DMS53 treated with DMSO at 0.1 percent for 48 hours (cell line): ENCODE measurements around the gene HAUS3.
"Not testable (repeated sequence)": the region's sequence is repeated elsewhere in the genome, so short reads cannot be mapped to it uniquely, and the experiment has no call there.

ENCODE experiments used
- DNase-seq: peaks from one replicate; lab custom pipeline; 2025; ENCODE audit not compliant: unreplicated experiment; lab: John Stamatoyannopoulos, UW

HAUS3 gene

DNA sequence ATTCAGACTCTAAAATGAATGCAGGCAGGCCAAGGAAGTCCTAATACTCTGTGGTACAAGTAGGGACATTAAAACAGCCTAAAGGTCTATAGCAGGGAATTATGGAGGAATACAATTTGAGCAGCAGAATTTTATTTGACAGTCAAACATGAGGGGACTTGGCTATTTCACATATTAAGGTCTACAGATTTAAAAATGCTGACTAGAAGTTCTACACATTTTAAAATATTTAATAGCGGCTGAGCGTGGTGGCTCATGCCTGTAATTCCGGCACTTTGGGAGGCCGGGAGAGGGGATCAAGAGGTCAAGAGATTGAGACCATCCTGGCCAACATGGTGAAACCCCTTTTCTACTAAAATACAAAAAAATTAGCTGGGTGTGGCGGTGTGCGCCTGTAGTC lies 10.8 kb downstream of the HAUS3 start:
- DNase-seq, result no peak

GRCh38 chr4:2226261-2226660 lies 15.7 kb downstream of the HAUS3 start:
- DNase-seq, result no peak

DNA sequence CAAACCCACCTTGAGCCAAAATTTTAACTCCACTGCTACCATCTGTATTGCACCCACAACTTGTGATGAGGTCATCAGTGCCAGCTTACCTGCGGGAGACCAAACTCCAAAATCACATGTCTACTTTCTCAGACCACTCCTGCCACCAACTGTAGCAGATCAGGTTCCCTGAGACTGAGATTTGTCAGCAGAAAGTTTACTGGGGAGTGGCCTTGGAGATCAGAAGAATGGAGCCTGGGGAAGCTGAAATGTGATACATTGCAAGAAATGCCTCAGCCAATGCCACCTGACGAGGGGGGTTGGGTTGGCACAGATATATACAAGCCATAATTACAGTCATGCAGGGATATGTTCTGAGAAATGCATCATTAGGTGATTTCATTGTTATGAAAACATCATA lies 19.1 kb downstream of the HAUS3 start:
- DNase-seq, result peak; percentile 6

DNA sequence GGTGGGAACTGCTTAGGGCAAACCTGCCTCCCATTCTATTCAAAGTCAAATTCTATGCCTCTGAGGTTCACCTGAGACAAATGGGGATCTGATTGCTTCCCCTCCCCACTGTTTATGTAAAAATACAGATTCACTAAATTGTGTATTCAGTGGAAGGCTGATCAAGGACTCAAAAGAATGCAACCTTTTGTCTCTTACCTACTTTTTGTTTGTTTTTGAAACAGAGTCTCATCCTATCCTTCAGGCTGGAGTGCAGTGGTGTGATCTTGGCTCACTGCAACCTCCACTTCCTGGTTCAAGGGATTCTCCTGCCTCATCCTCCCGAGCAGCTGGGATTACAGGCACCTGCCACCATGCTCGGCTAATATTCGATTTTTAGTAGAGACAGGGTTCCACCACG lies 20.5 kb downstream of the HAUS3 start:
- not testable (repeated sequence) for DNase-seq

GRCh38 chr4:2220016-2220630 lies 21.8 kb downstream of the HAUS3 start:
- peak; percentile 87 for DNase-seq

GRCh38 chr4:2219233-2219760 lies 22.6 kb downstream of the HAUS3 start:
- DNase-seq, result no peak

DNA sequence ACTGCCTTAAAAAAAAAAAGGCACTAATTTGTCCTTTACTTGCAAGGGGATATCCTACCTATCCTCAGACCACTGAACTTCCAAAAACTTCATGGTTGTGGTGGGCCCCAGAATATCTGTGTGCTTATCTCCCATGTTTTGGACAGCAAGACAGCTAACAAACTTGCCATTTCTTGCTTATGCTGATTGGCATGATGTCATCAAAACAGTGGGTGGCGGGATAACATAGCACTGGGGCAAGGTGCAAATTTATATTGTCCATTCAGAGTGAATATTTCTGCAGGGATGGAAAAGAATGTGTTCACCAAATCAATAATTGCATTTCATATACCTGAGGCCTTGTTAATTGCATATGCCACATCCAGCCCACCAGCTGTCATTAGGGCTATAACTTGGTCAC lies 23.5 kb downstream of the HAUS3 start:
- no peak for DNase-seq

GRCh38 chr4:2217726-2218125 lies 24.2 kb downstream of the HAUS3 start:
- no peak for DNase-seq

DNA sequence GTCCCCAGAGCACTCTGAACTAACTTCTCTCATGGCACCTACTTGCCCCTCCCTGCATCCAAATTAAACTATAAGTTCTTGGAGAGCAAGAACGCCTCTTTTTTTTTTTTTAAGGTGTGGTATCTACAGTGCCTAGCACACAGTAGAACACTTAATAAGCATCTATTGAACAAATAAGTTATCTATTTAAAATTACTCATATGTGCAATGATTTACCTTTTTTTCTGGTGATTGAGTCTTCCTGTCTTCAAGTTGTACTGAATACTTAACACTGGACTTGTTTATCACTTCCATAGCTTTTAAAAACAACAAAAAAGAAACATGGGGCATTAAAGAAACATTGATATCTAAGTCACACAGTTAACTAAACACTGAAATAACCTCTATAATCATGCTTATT lies 29.1 kb downstream of the HAUS3 start:
- DNase-seq, result no peak

- DNase-seq, result not testable (repeated sequence)
Measured at GRCh38 chr4:2202789-2203188, 39.1 kb downstream of the HAUS3 start.

DNA sequence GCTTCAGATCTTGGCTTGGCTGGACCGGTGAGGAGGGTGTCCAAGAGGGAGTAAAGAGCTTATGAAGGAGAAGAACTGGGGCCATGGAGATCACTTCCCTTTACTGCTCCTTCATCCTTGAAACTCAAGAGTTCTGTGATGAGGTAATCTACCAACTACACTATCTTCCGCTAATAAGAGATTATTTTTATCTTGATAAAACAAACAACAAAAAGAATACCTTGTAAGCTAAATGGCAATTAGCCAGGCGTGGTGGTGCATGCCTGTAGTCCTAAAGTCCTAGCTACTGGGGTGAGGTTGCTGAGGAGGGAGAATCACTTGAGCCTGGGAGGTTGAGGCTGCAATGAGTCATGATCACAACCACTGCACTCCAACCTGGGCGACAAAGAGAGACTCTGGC lies 47.4 kb downstream of the HAUS3 start:
- DNase-seq, result no peak

- DNase-seq, result no peak
Measured at GRCh38 chr4:2193326-2193725, 48.6 kb downstream of the HAUS3 start.

GRCh38 chr4:2186865-2187172 lies 55.1 kb downstream of the HAUS3 start:
- no peak for DNase-seq

DNA sequence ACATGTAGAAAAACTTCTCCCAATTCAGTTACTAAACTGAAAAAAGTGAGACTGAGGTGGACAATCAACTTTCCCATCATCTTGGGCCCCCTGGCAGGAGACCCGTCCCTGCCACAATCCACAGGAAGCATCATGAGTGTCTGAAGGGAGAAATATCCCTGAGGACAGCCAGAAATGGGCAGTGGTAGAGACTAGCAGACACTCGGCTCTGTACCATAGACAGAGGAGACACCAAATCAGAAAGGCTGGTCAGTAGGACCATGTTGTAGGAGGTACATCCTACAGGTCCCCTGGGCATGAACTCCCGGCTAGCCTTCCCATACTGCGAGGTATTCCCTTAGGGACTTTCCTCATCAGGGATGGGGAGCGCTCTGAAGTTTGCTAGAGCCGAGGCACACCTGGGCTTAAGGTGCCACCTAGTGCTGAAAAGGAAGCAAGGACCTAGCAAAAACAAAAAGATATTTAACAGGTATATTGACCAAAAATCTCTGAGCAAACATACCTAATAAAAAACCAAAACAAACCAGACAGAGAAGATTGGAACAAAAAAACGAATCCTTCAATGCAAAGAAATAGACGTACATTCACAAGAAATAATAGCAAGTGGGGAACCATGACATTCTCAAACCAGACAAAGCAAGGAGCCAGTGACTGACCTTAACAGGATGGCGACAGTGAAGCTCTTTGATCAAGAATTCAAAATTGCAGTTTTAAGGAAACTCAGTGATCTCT lies 55.6 kb downstream of the HAUS3 start:
- DNase-seq, result peak; percentile 89

DNA sequence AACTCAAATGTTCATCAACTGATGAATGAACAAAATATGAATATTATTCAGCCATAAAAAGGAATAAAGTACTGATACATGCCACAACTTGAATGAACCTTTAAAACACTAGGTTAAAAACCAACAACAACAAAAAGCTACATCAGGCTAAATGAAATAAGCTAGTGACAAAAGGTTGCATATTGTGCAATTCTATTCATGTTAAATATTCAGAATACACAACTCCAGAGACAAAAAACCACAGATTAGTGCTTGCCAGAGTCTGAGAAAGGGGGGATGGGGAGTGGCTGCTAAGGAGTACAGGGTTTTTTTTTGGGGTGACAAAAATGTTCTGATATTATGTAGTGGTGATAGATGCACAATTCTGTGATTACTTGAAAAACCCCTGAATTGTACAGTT lies 58.5 kb downstream of the HAUS3 start:
- DNase-seq, result no peak

- no peak for DNase-seq
Measured at GRCh38 chr4:2182994-2183393, 58.9 kb downstream of the HAUS3 start.

DNA sequence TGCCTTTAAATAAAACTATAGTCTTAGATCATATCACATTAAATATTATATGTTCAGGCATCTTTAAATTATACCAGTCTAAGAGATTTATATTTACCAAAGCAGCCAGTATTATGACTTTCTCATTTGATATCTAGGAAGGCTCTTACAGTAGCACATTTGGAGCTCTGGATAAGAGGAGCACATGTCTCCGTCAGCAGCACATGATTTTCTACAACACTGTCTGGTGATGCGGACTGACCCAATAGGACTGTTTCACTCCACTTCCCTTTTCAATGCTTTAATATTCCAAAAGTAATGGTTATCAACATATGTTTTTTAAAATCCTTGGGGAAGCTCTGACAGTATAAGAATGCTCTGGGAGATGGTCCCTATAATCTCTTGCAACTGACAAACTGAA lies 61.5 kb downstream of the HAUS3 start:
- DNase-seq, result no peak

- no peak for DNase-seq
Measured at GRCh38 chr4:2179717-2180116, 62.2 kb downstream of the HAUS3 start.

DNA sequence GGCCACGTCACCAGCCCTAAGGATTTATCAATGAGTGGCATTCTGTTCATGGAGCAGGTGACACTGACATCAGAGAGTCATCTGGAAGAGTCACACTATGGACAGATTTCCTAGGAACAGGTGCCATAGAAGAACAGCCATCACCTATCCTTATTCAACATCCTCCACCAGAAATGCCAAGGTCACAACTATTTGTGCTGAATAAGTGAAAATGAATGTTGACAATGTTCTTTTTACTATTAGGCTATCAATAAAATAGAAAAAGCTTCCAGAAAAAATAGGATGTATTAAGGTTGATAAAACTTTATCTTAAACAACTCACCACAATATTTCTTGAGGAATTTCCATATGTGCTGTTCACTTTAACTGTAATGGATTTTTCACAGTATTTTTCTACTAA lies 62.9 kb downstream of the HAUS3 start:
- no peak for DNase-seq
